Memory B cell (primary cell): ENCODE data around the gene SETD4.

Experiments
- ATAC-seq: fragments of 150-1000 bp; cut with Tn5 transposase; 2 replicates; pipeline ENCODE4 v1.10.0; 2021; ENCODE audit warnings: low read depth, mild to moderate bottlenecking, moderate library complexity
- DNase-seq, 2 donors: peaks; one replicate each; pipeline ENCODE4 v3.0.0; 2022; ENCODE audit warnings: low spot score in 2 of 2
- H3K27ac Mint-ChIP-seq: one replicate; pipeline ENCODE4 v1.8.0; 2022; ENCODE audit warnings: mild to moderate bottlenecking, moderate library complexity, mixed read lengths
- H3K27me3 Mint-ChIP-seq: one replicate; pipeline ENCODE4 v1.8.0; 2022; ENCODE audit warnings: mixed read lengths
- H3K36me3 Mint-ChIP-seq: one replicate; pipeline ENCODE4 v1.8.0; 2022; ENCODE audit warnings: mild to moderate bottlenecking, mixed read lengths
- H3K4me1 Mint-ChIP-seq: one replicate; pipeline ENCODE4 v1.8.0; 2022; ENCODE audit warnings: mixed read lengths
- H3K4me3 Mint-ChIP-seq: one replicate; pipeline ENCODE4 v1.8.0; 2022; ENCODE audit warnings: mild to moderate bottlenecking, moderate library complexity, mixed read lengths
- H3K9me3 Mint-ChIP-seq: one replicate; pipeline ENCODE4 v1.8.0; 2022; ENCODE audit warnings: mixed read lengths

SETD4 gene

DNA sequence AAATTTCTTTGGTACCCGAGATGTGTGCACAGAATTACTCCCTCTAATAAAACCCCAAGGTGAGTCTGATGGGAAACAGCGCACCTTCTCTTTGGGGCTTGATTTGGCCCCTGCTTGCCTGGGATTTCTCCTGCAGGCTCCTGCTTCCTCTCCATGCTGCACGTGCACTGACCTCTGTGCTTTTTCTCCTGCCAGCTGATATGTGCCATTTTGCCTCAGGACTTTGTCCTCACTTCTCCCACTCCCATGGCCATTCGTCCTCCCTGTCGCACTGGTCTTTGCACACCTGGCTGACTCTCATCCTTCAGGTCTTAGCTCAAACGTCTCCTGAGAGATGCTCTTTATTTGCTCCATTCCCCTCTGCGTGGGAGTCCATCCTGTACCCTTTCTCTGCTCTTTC is 10.7 kb upstream of the SETD4 start:
- no peak for DNase-seq
- Mint-ChIP-seq H3K4me3 (peak overlapping the region; percentile 70), H3K36me3 (peaks cover 18% of the 10 kb centered on the region), H3K9me3 (peaks cover 4% of the 10 kb centered on the region), H3K4me1 (peaks cover 22% of the 10 kb centered on the region), H3K27me3 (no peaks in the 10 kb centered on the region), H3K27ac (peak overlapping the region; percentile 7)
- ATAC-seq, result no peak

DNA sequence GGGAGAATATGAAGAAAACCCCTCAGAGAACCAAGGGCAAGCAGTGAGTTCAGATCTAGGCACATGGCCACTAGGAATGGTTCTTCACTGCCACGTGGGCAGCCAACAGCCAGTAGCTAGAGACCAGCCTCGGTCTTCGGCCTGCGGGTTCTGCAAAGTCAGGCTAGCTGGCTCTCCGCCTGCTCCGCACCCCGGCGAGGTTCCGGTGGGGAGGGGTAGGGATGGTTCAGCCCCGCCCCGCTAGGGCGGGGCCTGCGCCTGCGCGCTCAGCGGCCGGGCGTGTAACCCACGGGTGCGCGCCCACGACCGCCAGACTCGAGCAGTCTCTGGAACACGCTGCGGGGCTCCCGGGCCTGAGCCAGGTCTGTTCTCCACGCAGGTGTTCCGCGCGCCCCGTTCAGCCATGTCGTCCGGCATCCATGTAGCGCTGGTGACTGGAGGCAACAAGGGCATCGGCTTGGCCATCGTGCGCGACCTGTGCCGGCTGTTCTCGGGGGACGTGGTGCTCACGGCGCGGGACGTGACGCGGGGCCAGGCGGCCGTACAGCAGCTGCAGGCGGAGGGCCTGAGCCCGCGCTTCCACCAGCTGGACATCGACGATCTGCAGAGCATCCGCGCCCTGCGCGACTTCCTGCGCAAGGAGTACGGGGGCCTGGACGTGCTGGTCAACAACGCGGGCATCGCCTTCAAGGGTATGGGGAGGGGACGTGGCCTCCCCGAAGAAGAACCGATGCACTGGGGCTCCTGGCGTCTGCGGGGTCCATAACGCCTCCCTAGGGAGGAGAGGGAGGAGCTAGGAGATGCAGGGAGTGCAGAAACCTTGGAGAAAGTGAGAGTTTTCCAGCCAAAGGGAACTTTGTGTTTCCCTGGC is 9.6 kb upstream of the SETD4 start, which contains the start of gene CBR1:
TSS of gene CBR1 (plus strand) at position 312 of the 871 bp plus-strand sequence. CDS start at position 404, 92 bp downstream.
- Mint-ChIP-seq H3K36me3 (peaks cover 18% of the 10 kb centered on the region), H3K4me1 (peaks cover 23% of the 10 kb centered on the region), H3K4me3 (peak within 1 kb of the TSS; percentile 96), H3K27me3 (no peaks in the 10 kb centered on the region), H3K9me3 (peaks cover 4% of the 10 kb centered on the region), H3K27ac (peak within 1 kb of the TSS; percentile 73)
- peak; percentile 96 for ATAC-seq
- peak; percentile 74 to 83 for DNase-seq

DNA sequence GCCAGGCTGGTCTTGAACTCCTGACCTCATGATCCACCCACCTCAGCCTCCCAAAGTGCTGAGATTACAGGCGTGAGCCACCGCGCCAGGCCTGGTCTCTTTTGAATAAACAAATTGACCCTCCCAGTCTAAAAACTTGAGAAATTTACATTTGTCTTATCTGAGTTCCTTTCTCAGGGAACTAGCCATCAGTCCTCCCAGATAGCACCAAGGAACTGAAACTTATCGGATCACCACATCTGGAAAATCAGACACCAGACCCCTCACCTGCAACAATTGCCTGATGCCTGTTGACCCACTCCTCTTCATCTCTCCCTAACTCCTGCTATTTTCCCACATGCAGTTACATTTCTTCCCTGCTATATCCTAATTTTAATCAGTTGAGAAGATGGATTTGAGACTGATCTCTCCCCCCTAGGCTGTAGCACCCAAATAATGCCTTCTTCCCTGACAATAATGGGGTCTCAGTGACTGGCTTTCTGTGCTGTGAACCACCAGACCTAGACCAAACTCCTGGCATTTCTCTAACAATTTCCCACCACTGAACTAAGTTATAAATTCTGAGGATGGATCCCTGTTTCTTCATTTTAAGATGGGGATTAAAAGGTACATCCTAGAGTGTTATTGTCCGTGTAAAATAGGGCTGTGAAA is 8.5 kb upstream of the SETD4 start:
- H3K36me3 Mint-ChIP-seq, result peaks cover 18% of the 10 kb centered on the region
- peaks cover 4% of the 10 kb centered on the region for H3K9me3 Mint-ChIP-seq
- no peak overlapping the region for H3K4me3 Mint-ChIP-seq
- ATAC-seq, result no peak
- DNase-seq, result no peak
- peaks cover 23% of the 10 kb centered on the region for H3K4me1 Mint-ChIP-seq
- H3K27ac Mint-ChIP-seq, result no peak overlapping the region
- no peaks in the 10 kb centered on the region for H3K27me3 Mint-ChIP-seq

- H3K4me1 Mint-ChIP-seq, result peaks cover 6% of the 10 kb centered on the region
- no peak overlapping the region for H3K27ac Mint-ChIP-seq
- H3K36me3 Mint-ChIP-seq, result peaks cover 3% of the 10 kb centered on the region
- no peak overlapping the region for H3K4me3 Mint-ChIP-seq
- H3K9me3 Mint-ChIP-seq, result peaks cover 4% of the 10 kb centered on the region
- no peaks in the 10 kb centered on the region for H3K27me3 Mint-ChIP-seq
- DNase-seq (no peak), ATAC-seq (no peak)
These were observed 5.2 kb upstream of the SETD4 start for GRCh38 chr21:36065497-36066036.

DNA sequence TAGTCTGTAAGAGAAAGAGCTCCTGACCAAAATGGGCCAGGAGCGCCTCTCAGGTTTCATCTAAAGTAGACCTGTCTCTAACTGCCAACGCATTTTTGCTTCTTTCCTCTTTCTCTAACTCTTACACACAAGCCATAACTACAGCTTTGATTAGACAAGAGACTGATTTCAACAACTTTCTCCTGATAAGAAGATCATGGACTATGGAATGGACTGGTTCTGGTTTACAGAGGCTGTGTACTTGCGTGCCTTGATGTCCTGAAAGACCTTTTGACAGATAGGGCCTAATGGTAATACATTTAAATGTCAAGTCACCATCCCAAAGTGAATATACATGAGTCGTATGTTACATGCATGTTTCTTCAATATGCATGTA is 3.7 kb upstream of the SETD4 start:
- H3K36me3 Mint-ChIP-seq, result peaks cover 3% of the 10 kb centered on the region
- no peak overlapping the region for H3K27ac Mint-ChIP-seq
- peaks cover 3% of the 10 kb centered on the region for H3K9me3 Mint-ChIP-seq
- peaks cover 3% of the 10 kb centered on the region for H3K4me1 Mint-ChIP-seq
- ATAC-seq, result no peak
- H3K27me3 Mint-ChIP-seq, result no peaks in the 10 kb centered on the region
- no peak overlapping the region for H3K4me3 Mint-ChIP-seq
- no peak for DNase-seq

GRCh38 chr21:36063375-36064084 is 3.2 kb upstream of the SETD4 start:
- Mint-ChIP-seq H3K27me3 (no peaks in the 10 kb centered on the region), H3K36me3 (no peaks in the 10 kb centered on the region), H3K27ac (no peak overlapping the region), H3K4me3 (no peak overlapping the region), H3K9me3 (no peaks in the 10 kb centered on the region), H3K4me1 (peaks cover 3% of the 10 kb centered on the region)
- DNase-seq (no peak), ATAC-seq (no peak)

DNA sequence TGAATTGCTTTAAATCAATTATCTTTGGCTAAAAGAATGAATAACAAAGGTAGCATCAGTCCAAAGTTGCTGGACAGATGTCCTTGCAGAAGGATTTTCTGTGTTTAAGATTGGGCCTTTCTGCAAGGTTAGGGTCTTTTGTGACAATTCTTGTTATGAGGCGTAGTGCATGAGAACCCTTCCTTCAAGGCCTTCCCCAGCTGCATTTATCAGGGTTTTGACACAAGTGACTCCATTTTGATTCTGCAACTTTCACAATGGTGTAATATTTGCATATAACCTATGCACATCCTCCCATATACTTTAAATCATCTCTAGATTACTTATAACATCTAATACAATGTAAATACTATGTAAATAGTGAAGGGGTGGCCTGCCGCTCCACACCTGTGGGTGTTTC is 1.1 kb upstream of the SETD4 start:
- no peak for DNase-seq
- H3K27ac Mint-ChIP-seq, result no peak overlapping the region

GRCh38 chr21:36059823-36060158 is 535 bp downstream of the SETD4 start:
- Mint-ChIP-seq H3K27ac (peak overlapping the region; percentile 96), H3K4me1 (peaks cover 4% of the 10 kb centered on the region), H3K27me3 (no peaks in the 10 kb centered on the region), H3K9me3 (no peaks in the 10 kb centered on the region), H3K4me3 (peak overlapping the region; percentile 93), H3K36me3 (peaks cover 17% of the 10 kb centered on the region)
- peak; percentile 20 for ATAC-seq
- no peak for DNase-seq

More for the DNA sequence above, 1.1 kb upstream of the SETD4 start:
- Mint-ChIP-seq H3K9me3 (no peaks in the 10 kb centered on the region), H3K36me3 (peaks cover 7% of the 10 kb centered on the region), H3K4me1 (peaks cover 7% of the 10 kb centered on the region), H3K4me3 (peak overlapping the region; percentile 5), H3K27me3 (no peaks in the 10 kb centered on the region)
- ATAC-seq, result no peak

DNA sequence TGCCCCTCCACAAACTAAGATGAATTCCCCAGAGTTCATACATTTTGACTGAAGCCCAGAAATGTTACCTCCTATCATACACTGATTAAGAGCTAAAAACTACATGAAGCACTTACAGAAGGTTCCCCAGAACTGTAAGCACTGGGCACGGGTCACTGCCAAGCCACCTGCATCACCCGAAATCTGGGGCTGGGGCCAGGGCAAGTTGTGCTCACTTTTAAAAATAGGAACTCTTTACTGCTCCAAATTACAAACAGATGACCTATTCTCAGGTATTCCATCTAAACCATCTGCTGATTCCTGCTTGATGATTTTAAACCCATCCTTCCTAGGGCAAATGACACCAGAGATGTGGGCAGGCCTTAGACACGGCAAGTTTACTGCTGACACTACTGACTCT is 4.8 kb downstream of the SETD4 start:
- DNase-seq, result no peak
- no peak overlapping the region for H3K4me3 Mint-ChIP-seq
- no peaks in the 10 kb centered on the region for H3K9me3 Mint-ChIP-seq
- H3K36me3 Mint-ChIP-seq, result peaks cover 27% of the 10 kb centered on the region
- H3K27me3 Mint-ChIP-seq, result no peaks in the 10 kb centered on the region
- H3K27ac Mint-ChIP-seq, result no peak overlapping the region
- H3K4me1 Mint-ChIP-seq, result peaks cover 4% of the 10 kb centered on the region
- no peak for ATAC-seq

DNA sequence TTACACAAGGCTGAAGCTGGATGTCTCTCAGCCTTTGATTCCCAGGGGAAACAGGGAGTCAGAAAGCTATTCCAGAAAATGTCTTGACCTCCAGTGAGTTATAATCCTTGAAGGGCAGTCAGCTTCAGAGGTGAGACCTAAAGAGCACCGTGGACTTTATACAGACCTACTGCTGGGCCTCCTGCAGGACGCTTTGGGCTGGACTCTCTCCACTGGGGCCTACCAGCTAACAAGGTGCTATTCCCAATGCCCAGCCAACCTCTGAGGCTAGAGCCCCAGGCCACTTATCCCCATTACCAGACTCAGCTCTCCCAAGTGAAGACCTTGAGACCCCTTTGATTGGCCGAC is 6.6 kb downstream of the SETD4 start:
- DNase-seq (no peak), ATAC-seq (no peak)
- no peak overlapping the region for H3K4me3 Mint-ChIP-seq
- no peaks in the 10 kb centered on the region for H3K9me3 Mint-ChIP-seq
- H3K36me3 Mint-ChIP-seq, result peaks cover 40% of the 10 kb centered on the region
- H3K27ac Mint-ChIP-seq, result no peak overlapping the region
- no peaks in the 10 kb centered on the region for H3K27me3 Mint-ChIP-seq
- H3K4me1 Mint-ChIP-seq, result peaks cover 7% of the 10 kb centered on the region

- peaks cover 7% of the 10 kb centered on the region for H3K4me1 Mint-ChIP-seq
- DNase-seq, result no peak
- no peaks in the 10 kb centered on the region for H3K27me3 Mint-ChIP-seq
- ATAC-seq, result no peak
- H3K9me3 Mint-ChIP-seq, result no peaks in the 10 kb centered on the region
- H3K27ac Mint-ChIP-seq, result no peak overlapping the region
- H3K36me3 Mint-ChIP-seq, result peaks cover 39% of the 10 kb centered on the region
- H3K4me3 Mint-ChIP-seq, result no peak overlapping the region
These were observed 7.2 kb downstream of the SETD4 start for GRCh38 chr21:36052860-36053714.

GRCh38 chr21:36048357-36048756 is 12.0 kb downstream of the SETD4 start:
- ATAC-seq, result no peak
- no peak overlapping the region for H3K4me3 Mint-ChIP-seq
- no peaks in the 10 kb centered on the region for H3K9me3 Mint-ChIP-seq
- no peaks in the 10 kb centered on the region for H3K27me3 Mint-ChIP-seq
- no peak for DNase-seq
- H3K27ac Mint-ChIP-seq, result no peak overlapping the region
- peaks cover 39% of the 10 kb centered on the region for H3K36me3 Mint-ChIP-seq
- peaks cover 3% of the 10 kb centered on the region for H3K4me1 Mint-ChIP-seq

DNA sequence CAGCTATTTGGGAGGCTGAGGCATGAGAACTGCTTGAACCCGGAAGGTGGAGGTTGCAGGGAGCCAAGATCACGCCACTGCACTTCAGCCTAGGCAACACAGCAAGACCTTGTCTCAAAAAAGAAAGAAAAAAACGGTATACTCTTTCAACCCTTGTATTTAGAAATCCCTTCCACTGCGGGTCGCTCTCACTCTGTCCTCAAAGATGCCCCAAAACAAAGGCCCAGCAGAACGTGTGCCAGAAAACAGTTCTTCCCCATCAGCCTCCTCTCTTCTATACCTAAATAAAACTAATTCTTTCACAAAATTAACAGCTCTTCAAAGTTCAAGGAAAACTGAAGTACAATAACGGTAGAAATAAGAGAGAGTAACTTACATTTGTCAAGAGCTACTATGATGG is 13.2 kb downstream of the SETD4 start:
- no peak for DNase-seq
- Mint-ChIP-seq H3K27me3 (no peaks in the 10 kb centered on the region), H3K27ac (no peak overlapping the region), H3K9me3 (no peaks in the 10 kb centered on the region), H3K4me1 (peaks cover 3% of the 10 kb centered on the region), H3K4me3 (no peak overlapping the region), H3K36me3 (peaks cover 40% of the 10 kb centered on the region)
- ATAC-seq, result no peak
